ENCODE data around the gene GOLGA6B. TPM values are rescaled to one million over a fixed set of nuclear protein-coding genes. Genes with fewer than 3 reads are reported as not detected.
"Not testable (repeated sequence)": the region's sequence is repeated elsewhere in the genome, so short reads cannot be mapped to it uniquely, and the experiment has no call there.

GOLGA6B gene
- total and polyA plus RNA-seq, 12 donors: 0.11 to 0.61 TPM; not detected in 10

- H3K27me3 ChIP-seq: no peaks in the 10 kb centered on the region
- intact Hi-C loops (cut with DNase I): no loop called here
- TF ChIP-seq CTCF (IDR thresholded peaks at IDR 0.05) (no peak), POLR2A (IDR thresholded peaks at IDR 0.05) (no peak)
- 86 to 92% (median 90%) methylated on average over 10 of the region's 10 CpGs for WGBS, 4 donors
- no peak overlapping the region for H3K4me3 ChIP-seq
- no peaks in the 10 kb centered on the region for H3K9me3 ChIP-seq (replicated peaks in 1 of 3)
- no peaks in the 10 kb centered on the region for H3K4me1 ChIP-seq (replicated peaks in 1 of 2)
- DNase-seq: peak in 1 of 7 donors; percentile 15
- H3K36me3 ChIP-seq (replicated peaks in 1 of 2): no peaks in the 10 kb centered on the region
- no peak overlapping the region for H3K27ac ChIP-seq
These were observed 37.8 kb upstream of the GOLGA6B start for GRCh38 chr15:72616491-72617210.

GRCh38 chr15:72623854-72624253 is 30.6 kb upstream of the GOLGA6B start:
- WGBS, 4 donors: 92 to 95% (median 94%) methylated on average over 4 of the region's 4 CpGs
- H3K4me3 ChIP-seq; H3K4me1 ChIP-seq (replicated peaks in 1 of 2); H3K36me3 ChIP-seq (replicated peaks in 1 of 2); H3K27ac ChIP-seq; H3K27me3 ChIP-seq; H3K9me3 ChIP-seq (replicated peaks in 1 of 3); intact Hi-C loops (cut with DNase I): not testable (repeated sequence)
- peak in 1 of 7 donors; percentile 10 for DNase-seq

- H3K36me3 ChIP-seq (replicated peaks in 1 of 2); intact Hi-C loops (cut with DNase I); H3K27me3 ChIP-seq; H3K4me1 ChIP-seq (replicated peaks in 1 of 2); H3K27ac ChIP-seq; H3K9me3 ChIP-seq (replicated peaks in 1 of 3); DNase-seq; H3K4me3 ChIP-seq: not testable (repeated sequence)
- WGBS, 4 donors: 72 to 88% (median 80%) methylated on average over 3 of the region's 3 CpGs
These were observed 28.3 kb upstream of the GOLGA6B start for GRCh38 chr15:72626153-72626552.

GRCh38 chr15:72628249-72629067 is 26.0 kb upstream of the GOLGA6B start:
- H3K27me3 ChIP-seq; DNase-seq; H3K9me3 ChIP-seq (replicated peaks in 1 of 3); H3K27ac ChIP-seq; H3K4me1 ChIP-seq (replicated peaks in 1 of 2); H3K4me3 ChIP-seq; intact Hi-C loops (cut with DNase I); H3K36me3 ChIP-seq (replicated peaks in 1 of 2): not testable (repeated sequence)
- WGBS, 4 donors: 84 to 98% (median 89%) methylated on average over 7 to 11 of the region's 11 CpGs

- H3K9me3 ChIP-seq (replicated peaks in 1 of 3); H3K27ac ChIP-seq; H3K27me3 ChIP-seq; H3K36me3 ChIP-seq (replicated peaks in 1 of 2); intact Hi-C loops (cut with DNase I); H3K4me3 ChIP-seq; DNase-seq; H3K4me1 ChIP-seq (replicated peaks in 1 of 2): not testable (repeated sequence)
- 73 to 87% (median 85%) methylated on average over 4 to 7 of the region's 7 CpGs for WGBS, 4 donors
These were observed 25.4 kb upstream of the GOLGA6B start for GRCh38 chr15:72629068-72629570.

- peak overlapping the region in 1 of 5 donors; percentile 66 for H3K27ac ChIP-seq
- peak; percentile 52 to 91 (median 80) for DNase-seq
- WGBS, 4 donors: 0% methylated on average over 18 to 19 of the region's 43 CpGs; no CpG with 5 or more reads in 2 of the 4 donors
- intact Hi-C loops (cut with DNase I); H3K27me3 ChIP-seq; H3K4me1 ChIP-seq (replicated peaks in 1 of 2); H3K9me3 ChIP-seq (replicated peaks in 1 of 3); H3K36me3 ChIP-seq (replicated peaks in 1 of 2): not testable (repeated sequence)
- peak overlapping the region in 1 of 4 donors; percentile 49 for H3K4me3 ChIP-seq
These were observed 17.8 kb upstream of the GOLGA6B start for GRCh38 chr15:72636519-72637282.

GRCh38 chr15:72639759-72640483 is 14.6 kb upstream of the GOLGA6B start:
- DNase-seq; H3K4me1 ChIP-seq (replicated peaks in 1 of 2); H3K27ac ChIP-seq; H3K4me3 ChIP-seq; intact Hi-C loops (cut with DNase I); H3K27me3 ChIP-seq; H3K9me3 ChIP-seq (replicated peaks in 1 of 3); H3K36me3 ChIP-seq (replicated peaks in 1 of 2): not testable (repeated sequence)
- no CpG with 5 or more reads among the region's 26 CpGs for WGBS, 4 donors

GRCh38 chr15:72642271-72642670 is 12.2 kb upstream of the GOLGA6B start:
- H3K4me1 ChIP-seq (replicated peaks in 1 of 2); H3K27me3 ChIP-seq; H3K4me3 ChIP-seq; H3K9me3 ChIP-seq (replicated peaks in 1 of 3); H3K36me3 ChIP-seq (replicated peaks in 1 of 2); H3K27ac ChIP-seq; DNase-seq; intact Hi-C loops (cut with DNase I): not testable (repeated sequence)
- WGBS, 4 donors: no CpG with 5 or more reads among the region's 2 CpGs
